HepG2 (cell line): ENCODE results near the gene CSN3. TPM values are rescaled to one million over a fixed set of nuclear protein-coding genes. Genes with fewer than 3 reads are reported as not detected.

Source experiments
- BORCS8-MEF2B ChIP-seq: sonication (generic); formaldehyde crosslinking; IDR thresholded peaks from 2 replicates; pipeline ENCODE4 v1.8.0; 2022; ENCODE audit warnings: mild to moderate bottlenecking, missing genetic modification reagents
- CHD4 ChIP-seq: fragments of 200-600 bp; sonication (generic); IDR thresholded peaks from 2 replicates; pipeline ENCODE4 v1.7.0; 2017; ENCODE audit warnings: mild to moderate bottlenecking, low read length, borderline replicate concordance
- GATAD2A ChIP-seq: IDR thresholded peaks from 2 replicates; pipeline ENCODE4 v1.6.1; 2016
- KAT8 ChIP-seq: IDR thresholded peaks from 2 replicates; pipeline ENCODE4 v1.6.1; 2016; ENCODE audit warnings: missing genetic modification reagents, missing compliant biosample characterization
- NCOA1 ChIP-seq: sonication (generic); formaldehyde crosslinking; IDR thresholded peaks from 2 replicates; pipeline ENCODE4 v1.9.0; 2021; ENCODE audit warnings: missing genetic modification reagents
- PAXIP1 ChIP-seq: sonication (generic); formaldehyde crosslinking; conservative IDR thresholded peaks from 2 replicates; pipeline ENCODE4 v1.4.0; 2020; ENCODE audit warnings: mild to moderate bottlenecking, missing genetic modification reagents, moderate library complexity
- SALL1 ChIP-seq: sonication (generic); formaldehyde crosslinking; IDR thresholded peaks from 2 replicates; pipeline ENCODE4 v1.8.0; 2022; ENCODE audit warnings: mild to moderate bottlenecking, missing genetic modification reagents
- ZNF276 ChIP-seq: sonication (generic); formaldehyde crosslinking; IDR thresholded peaks from 2 replicates; pipeline ENCODE4 v1.4.0; 2020; ENCODE audit warnings: mild to moderate bottlenecking, low read depth, missing genetic modification reagents
- ZNF44 ChIP-seq: sonication (generic); formaldehyde crosslinking; IDR thresholded peaks from 2 replicates; pipeline ENCODE4 v1.5.1; 2020; ENCODE audit warnings: mild to moderate bottlenecking, missing genetic modification reagents
- polyA plus RNA-seq, 8 experiments: library from polyadenylated mRNA; depleted of rRNA in 3 of 8; stranded (reverse) in 7 of 8; unstranded in 1 of 8; fragments of >200 nt; fragmentation: Illumina TruSeq in 4 of 8; extraction: Trizol in 4 of 8; gene quantifications; 2 replicates each; pipeline versions ENCODE4 v1.2.1 to v1.2.3, GENCODE V29; 2011 to 2016; ENCODE audit warnings: low read depth in 4 of 8, missing spikeins in 1 of 8, mixed read lengths in 1 of 8; ENCODE audit not compliant: insufficient read depth in 1 of 8
- total RNA-seq, 5 experiments: library from RNA; depleted of rRNA; stranded (reverse); fragments of >200 nt; fragmentation: Illumina TruSeq; extraction: Trizol; gene quantifications; 2 replicates each; pipeline ENCODE4 v1.2.3, GENCODE V29; 2016; ENCODE audit warnings: low read depth in 1 of 5
- TF ChIP-seq, protein P1 (sequence below): sonication (generic); formaldehyde crosslinking; IDR thresholded peaks from one replicate; pipeline ENCODE4 v1.5.1; 2020; ENCODE audit warnings: mild to moderate bottlenecking, missing genetic modification reagents; ENCODE audit errors: not compliant biosample characterization
- TF ChIP-seq, protein P2 (sequence below): sonication (generic); formaldehyde crosslinking; IDR thresholded peaks from 2 replicates; pipeline ENCODE4 v1.4.0; 2020; ENCODE audit warnings: missing genetic modification reagents, borderline replicate concordance

CSN3 gene
- total and polyA plus RNA-seq, 2 of the 13 experiments (the other 11 are each of a cell fraction or from before 2014, with no cell fraction given): not detected

- TF ChIP-seq, protein P1, sequence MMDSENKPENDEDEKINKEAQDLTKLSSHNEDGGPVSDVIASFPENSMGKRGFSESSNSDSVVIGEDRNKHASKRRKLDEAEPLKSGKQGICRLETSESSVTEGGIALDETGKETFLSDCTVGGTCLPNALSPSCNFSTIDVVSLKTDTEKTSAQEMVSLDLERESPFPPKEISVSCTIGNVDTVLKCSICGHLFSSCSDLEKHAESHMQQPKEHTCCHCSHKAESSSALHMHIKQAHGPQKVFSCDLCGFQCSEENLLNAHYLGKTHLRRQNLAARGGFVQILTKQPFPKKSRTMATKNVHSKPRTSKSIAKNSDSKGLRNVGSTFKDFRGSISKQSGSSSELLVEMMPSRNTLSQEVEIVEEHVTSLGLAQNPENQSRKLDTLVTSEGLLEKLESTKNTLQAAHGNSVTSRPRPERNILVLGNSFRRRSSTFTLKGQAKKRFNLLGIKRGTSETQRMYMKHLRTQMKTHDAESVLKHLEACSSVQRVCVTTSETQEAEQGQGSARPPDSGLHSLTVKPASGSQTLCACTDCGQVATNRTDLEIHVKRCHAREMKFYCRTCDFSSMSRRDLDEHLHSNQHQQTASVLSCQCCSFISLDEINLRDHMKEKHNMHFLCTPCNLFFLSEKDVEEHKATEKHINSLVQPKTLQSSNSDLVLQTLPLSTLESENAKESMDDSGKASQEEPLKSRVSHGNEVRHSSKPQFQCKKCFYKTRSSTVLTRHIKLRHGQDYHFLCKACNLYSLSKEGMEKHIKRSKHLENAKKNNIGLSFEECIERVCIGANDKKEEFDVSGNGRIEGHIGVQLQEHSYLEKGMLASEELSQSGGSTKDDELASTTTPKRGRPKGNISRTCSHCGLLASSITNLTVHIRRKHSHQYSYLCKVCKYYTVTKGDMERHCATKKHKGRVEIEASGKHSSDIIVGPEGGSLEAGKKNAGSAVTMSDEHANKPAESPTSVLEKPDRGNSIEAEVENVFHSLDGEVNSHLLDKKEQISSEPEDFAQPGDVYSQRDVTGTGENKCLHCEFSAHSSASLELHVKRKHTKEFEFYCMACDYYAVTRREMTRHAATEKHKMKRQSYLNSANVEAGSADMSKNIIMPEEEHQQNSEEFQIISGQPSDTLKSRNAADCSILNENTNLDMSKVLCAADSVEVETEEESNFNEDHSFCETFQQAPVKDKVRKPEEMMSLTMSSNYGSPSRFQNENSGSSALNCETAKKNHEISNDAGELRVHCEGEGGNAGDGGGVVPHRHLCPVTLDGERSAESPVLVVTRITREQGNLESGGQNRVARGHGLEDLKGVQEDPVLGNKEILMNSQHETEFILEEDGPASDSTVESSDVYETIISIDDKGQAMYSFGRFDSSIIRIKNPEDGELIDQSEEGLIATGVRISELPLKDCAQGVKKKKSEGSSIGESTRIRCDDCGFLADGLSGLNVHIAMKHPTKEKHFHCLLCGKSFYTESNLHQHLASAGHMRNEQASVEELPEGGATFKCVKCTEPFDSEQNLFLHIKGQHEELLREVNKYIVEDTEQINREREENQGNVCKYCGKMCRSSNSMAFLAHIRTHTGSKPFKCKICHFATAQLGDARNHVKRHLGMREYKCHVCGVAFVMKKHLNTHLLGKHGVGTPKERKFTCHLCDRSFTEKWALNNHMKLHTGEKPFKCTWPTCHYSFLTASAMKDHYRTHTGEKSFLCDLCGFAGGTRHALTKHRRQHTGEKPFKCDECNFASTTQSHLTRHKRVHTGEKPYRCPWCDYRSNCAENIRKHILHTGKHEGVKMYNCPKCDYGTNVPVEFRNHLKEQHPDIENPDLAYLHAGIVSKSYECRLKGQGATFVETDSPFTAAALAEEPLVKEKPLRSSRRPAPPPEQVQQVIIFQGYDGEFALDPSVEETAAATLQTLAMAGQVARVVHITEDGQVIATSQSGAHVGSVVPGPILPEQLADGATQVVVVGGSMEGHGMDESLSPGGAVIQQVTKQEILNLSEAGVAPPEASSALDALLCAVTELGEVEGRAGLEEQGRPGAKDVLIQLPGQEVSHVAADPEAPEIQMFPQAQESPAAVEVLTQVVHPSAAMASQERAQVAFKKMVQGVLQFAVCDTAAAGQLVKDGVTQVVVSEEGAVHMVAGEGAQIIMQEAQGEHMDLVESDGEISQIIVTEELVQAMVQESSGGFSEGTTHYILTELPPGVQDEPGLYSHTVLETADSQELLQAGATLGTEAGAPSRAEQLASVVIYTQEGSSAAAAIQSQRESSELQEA (CRISPR knock-in tag): no peak
- TF ChIP-seq PAXIP1 (CRISPR knock-in tag): 0 out of 2 replicates have a peak, but pooled peaks have one; percentile 24
- TF ChIP-seq SALL1 (CRISPR knock-in tag): peak; percentile 31; the same call in 1 of the 2 replicates
- peak; percentile 14; the same call in 1 of the 2 replicates for TF ChIP-seq KAT8
- peak; percentile 59 for TF ChIP-seq GATAD2A (CRISPR knock-in tag)
- TF ChIP-seq BORCS8-MEF2B (CRISPR knock-in tag): no peak
- TF ChIP-seq ZNF276 (CRISPR knock-in tag): no peak
- TF ChIP-seq, protein P2, sequence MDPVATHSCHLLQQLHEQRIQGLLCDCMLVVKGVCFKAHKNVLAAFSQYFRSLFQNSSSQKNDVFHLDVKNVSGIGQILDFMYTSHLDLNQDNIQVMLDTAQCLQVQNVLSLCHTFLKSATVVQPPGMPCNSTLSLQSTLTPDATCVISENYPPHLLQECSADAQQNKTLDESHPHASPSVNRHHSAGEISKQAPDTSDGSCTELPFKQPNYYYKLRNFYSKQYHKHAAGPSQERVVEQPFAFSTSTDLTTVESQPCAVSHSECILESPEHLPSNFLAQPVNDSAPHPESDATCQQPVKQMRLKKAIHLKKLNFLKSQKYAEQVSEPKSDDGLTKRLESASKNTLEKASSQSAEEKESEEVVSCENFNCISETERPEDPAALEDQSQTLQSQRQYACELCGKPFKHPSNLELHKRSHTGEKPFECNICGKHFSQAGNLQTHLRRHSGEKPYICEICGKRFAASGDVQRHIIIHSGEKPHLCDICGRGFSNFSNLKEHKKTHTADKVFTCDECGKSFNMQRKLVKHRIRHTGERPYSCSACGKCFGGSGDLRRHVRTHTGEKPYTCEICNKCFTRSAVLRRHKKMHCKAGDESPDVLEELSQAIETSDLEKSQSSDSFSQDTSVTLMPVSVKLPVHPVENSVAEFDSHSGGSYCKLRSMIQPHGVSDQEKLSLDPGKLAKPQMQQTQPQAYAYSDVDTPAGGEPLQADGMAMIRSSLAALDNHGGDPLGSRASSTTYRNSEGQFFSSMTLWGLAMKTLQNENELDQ (CRISPR knock-in tag): no peak
- TF ChIP-seq ZNF44 (CRISPR knock-in tag): no peak
- no peak for TF ChIP-seq NCOA1 (CRISPR knock-in tag)
- TF ChIP-seq CHD4: no peak
These were observed 44.6 kb upstream of the CSN3 start (continued) for GRCh38 chr4:70197842-70198241.
